GM19193 (cell line): ENCODE data around the gene STK32C.

ENCODE experiments used
- POLR2A ChIP-seq: IDR thresholded peaks from 4 replicates; pipeline ENCODE4 v1.6.1; 2011; ENCODE audit not compliant: insufficient read depth, insufficient read length; ENCODE audit errors: extremely low read depth

The STK32C gene

GRCh38 chr10:132174237-132174636 is 133.5 kb downstream of the STK32C start:
- TF ChIP-seq POLR2A: no peak

GRCh38 chr10:132173185-132173584 is 134.6 kb downstream of the STK32C start:
- TF ChIP-seq POLR2A: no peak

DNA sequence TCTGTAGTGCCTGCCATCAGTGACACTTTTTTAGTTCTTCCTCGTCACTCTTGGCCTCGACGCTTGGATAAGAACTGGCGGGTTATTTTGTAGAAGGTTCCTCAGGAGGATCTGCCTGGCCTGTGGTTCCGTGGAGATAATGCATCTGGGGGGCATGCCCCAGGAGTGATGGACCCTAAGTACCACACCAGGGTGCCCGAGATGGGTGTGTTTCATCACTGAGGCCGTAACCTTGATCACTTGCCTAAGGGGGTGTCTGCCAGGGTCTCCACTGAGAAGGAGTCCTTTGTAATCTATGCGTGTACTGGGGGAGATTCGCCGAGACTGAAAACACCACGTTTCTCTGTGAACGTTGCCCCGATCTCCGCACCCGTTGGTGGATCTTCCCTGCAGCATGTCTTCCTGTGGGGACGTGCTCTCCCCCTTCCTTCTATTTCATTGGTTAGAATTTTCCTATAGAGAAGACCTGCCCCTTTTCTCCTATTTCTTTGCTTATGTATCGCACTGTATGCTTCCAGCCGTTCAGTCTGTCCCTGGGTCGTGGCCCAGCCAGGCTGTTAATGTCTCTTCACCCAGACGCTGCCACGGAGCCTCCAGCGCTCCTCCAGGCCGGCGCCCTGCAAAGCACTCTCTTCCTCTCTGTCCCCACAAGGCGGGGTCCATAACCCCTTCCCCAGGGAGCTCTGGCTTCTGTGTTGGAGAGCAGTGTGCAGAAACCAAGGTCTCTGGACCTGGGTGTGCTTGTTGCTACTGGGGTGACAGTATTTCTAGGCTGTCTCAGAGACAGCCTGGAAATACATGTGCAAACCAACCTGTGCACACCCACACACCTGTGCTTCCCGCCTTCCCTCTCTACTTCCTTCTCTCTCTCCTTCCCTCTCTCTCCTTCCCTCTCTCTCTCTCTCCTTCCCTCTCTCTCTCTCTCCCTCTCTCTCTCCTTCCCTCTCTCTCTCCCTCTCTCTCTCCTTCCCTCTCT is 135.4 kb downstream of the STK32C start:
- no peak for TF ChIP-seq POLR2A

- TF ChIP-seq POLR2A: no peak
These were observed 137.0 kb downstream of the STK32C start for GRCh38 chr10:132170561-132171361.

GRCh38 chr10:132169766-132170560 is 137.8 kb downstream of the STK32C start:
- TF ChIP-seq POLR2A: no peak

DNA sequence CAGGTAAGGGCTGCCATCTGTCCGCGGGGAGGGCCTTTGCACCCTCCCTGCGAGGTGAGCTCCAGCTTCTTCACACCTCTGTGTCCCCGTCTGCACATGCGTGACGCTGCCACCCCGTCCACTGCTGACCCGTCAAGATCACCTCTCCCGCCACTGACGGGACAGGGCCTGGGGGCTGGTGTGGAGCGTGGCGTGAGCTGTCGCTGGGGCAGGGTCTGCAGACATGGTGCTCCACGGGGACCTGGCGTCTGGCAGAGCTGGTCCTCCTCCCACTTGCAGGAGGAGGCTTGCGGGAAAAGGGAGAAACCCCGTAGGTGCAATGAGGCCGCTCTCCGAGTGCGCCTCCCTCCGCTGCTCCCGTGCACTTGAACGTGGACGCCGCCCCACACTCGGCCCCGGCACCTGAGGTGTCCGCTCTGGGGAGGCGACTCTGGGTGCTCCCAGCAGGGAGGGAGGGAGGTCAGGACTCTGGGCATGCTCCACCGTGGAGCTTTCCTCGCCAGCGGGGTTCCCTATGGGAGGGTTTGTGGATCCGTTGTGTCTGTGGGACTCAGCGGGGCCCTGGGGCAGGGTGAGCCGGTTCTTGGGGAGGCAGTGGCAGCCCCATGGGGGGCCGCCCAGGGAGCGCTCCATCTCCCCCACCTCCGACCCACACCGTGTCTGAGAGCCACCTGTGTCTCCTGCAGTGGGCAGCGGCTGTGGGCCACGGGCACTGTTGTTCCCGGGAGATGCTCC is 138.6 kb downstream of the STK32C start:
- no peak for TF ChIP-seq POLR2A

DNA sequence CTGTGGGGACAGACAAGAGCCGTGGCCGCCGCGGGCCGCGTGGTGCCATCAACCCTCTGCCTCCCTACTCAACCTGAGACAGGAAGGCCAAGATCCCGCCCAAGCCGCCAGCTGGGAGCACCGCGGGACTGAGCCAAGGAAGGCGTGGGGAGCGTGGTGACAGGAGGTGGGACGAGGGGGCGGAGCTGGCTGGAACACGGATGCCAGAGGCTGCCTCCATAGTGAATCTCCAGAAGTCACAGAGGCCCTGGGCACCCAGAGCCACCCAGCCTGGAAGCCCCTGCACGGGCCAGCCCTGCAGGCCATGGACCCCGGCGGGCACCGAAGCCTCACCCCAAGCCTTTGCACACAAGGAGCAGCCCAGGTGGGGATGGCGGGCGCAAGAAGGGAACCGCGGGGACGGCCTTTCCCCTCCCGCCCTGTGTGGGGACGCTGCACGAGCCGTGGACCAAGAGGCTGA is 139.1 kb downstream of the STK32C start:
- no peak for TF ChIP-seq POLR2A

GRCh38 chr10:132167976-132168375 is 139.8 kb downstream of the STK32C start:
- no peak for TF ChIP-seq POLR2A

DNA sequence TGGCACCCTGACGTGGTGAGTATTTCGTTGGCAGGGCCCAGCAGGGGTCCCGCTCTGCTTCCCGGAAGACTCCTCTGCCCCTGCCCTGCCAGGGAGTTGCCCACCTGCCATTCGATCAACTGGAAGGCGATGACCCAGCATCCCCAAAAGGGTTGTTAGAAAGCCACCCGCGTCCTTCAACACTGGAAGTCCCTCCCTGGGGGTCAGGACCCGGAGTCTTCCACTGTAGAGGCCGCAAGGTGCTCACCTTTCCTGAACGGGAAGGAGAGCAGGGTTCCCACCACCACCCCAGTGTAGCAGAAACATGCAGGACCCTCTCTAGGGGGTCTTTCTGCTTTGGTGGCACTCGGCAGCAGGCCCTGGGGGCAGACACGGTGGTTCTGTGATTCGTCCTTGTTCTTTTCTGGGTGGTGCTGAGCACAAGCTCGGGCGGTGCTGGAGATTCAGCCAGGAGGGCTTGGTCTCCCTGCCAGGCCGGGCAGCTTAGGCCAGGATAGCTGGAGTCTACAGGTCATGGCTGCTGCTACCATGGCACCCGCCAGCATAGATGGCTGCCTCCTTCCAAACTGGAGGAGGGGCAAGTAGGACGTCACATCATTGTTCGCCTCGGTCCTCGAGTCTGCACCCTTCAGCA is 140.6 kb downstream of the STK32C start:
- TF ChIP-seq POLR2A: no peak

DNA sequence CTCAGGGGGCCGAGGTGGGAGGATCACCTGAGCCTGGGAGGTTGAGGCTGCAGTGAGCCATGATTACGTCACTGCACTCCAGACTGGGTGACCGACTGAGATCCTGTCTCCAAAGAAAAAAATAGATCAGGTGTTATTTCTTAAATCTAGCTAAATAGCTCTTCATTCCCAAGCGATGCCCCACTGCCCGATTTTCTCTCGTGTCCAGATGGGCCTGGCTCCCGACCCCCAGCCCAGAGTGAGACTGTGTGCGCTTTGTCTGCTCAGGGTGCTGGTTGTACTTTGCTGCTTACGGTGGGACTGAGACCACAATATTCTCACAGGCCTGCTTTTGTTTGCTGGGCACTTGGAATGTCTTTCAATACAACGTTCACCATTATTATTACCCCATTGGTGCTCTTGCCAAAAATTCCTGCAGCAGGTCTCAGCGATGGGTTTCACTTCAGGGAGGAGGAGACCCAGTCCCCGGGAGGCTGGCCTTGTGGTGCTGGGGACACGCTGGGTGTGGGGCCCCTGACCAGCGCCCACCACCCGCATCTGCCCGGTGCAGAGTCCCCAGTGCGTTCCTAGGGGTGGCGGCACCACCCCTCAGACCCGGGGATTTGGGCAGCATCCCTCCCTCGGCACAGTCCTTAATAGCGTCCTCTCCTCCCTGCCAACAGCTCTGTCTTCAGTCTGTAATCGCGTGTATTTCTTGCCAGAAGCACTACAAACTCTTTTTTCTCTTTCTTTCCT is 141.4 kb downstream of the STK32C start:
- no peak for TF ChIP-seq POLR2A

GRCh38 chr10:132165416-132165980 is 142.3 kb downstream of the STK32C start:
- no peak for TF ChIP-seq POLR2A

- no peak for TF ChIP-seq POLR2A
These were observed 142.9 kb downstream of the STK32C start for GRCh38 chr10:132164761-132165278.
